HG03280 (cell line): ENCODE measurements around the gene PTPN14.

Source experiments
- ATAC-seq: cut with Tn5 transposase; IDR thresholded peaks from one replicate; pipeline ENCODE4 v1.9.1; 2021; ENCODE audit warnings: mild to moderate bottlenecking, moderate library complexity; ENCODE audit not compliant: unreplicated experiment

PTPN14 gene

DNA sequence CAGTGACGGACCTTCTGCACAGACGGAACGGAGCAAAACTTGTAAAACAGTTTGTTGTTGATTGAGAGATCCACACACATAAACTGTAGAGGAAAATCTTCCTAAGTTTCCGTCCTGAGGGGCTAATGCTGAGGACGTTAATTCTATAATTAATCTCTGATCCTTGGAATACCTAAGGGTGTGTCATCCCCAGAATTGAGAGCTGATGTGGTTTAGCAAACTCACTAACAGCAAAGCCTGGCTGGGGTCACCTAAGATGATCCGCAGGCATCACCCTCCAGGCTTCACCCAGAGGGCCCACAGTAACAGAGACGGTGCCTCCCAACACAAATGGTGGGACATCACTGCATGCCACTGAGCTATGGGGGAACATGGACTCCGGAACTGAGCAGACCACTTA is 172.9 kb downstream of the PTPN14 start:
- no peak for ATAC-seq

GRCh38 chr1:214377886-214378285 is 173.5 kb downstream of the PTPN14 start:
- ATAC-seq, result no peak

GRCh38 chr1:214377485-214377884 is 173.9 kb downstream of the PTPN14 start:
- no peak for ATAC-seq

DNA sequence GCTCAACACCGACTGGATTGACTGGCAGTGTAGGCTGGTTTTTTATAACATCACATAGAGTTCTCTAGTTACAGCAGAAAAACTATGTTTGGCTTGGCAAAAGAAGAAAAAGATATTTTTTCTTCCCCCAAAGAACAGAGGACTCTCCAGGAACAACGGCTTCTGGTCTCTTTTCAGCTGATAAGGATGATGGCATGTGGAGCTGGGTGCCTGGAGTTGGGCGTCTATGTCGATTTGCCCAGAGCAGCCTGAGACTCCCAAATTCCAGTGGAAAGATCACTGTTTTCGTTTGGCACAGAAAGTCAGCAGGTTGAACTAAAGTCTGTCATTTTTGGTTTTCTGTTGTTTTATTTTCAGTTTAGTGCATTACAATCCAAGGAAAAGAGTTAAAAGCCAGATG is 179.3 kb downstream of the PTPN14 start:
- ATAC-seq, result no peak

- no peak for ATAC-seq
Measured at GRCh38 chr1:214370615-214371014, 180.8 kb downstream of the PTPN14 start.

DNA sequence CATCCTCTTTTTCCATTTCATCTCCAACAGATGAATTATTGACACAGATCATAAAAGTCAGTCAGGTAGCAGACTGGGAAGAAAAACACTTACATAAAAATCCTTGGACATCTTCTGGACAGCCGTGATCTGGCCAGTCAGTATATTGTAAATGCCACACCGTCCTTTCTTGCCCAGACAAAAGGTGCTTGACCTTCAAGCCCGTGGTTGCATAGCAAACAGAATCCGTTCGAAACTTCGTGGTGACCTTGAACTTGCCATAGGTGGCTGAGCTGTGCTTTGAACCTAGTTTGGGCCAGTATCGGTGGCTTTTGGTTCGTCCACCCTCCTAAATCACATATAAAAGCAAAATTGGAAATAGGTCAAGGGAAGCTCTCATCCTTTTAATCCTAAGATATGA is 182.0 kb downstream of the PTPN14 start:
- ATAC-seq, result no peak

DNA sequence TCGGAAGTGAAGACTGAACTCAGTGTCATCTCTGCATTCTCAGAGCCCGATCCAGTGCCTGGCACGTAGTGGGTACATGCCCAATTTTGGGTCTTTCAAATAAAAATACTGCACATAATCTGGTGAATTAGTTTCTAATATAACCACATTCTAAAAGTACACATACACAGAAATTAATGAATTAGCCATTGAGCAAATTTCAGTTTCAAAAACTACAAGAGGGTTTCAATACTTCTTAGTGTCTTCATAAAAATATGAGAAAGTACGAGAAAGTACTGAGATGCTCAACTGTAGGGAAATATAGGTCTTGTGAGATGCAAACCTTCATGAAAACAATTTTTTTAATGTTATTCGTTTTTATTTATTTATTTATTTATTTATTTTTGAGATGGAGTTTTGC is 183.6 kb downstream of the PTPN14 start:
- no peak for ATAC-seq

GRCh38 chr1:214364786-214365295 is 186.6 kb downstream of the PTPN14 start:
- ATAC-seq, result no peak

DNA sequence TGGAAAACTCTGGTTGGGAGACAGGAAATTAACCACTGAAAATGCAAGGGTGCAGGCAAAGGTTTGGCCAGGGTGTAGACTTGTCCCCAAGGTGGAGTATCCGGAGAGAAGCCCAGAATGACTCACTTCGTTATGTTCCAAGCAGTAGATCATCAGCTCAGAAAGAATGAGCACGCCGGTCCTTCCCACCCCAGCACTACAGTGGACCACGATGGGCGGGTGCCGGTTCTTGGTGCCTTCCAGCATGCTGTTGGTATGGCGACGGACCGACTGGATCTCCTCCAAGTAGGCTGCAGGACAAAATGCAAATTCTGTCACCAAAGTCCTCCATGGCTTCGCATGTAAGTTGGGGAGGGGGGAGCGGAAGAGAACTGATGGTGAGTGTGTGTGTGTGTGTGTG is 187.0 kb downstream of the PTPN14 start:
- ATAC-seq, result no peak

DNA sequence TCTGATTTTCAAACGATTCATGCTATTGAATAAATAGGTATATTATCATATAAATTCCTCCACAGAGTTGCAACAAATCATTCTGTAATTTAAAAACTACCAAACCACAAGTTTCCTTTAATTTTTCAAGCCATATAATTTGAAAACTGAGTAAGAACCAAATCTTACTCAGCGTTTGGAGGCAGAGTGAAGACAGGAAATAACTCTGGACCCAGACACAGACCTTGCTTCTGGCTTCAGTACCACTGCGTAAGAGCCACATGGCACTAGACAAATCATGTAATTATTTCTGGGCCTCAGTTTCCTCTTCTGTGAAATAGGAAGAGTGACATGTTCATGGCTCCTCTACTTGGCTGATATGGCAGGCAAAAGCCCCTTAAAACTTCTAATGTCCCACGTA is 188.0 kb downstream of the PTPN14 start:
- no peak for ATAC-seq

GRCh38 chr1:214362188-214362882 is 189.1 kb downstream of the PTPN14 start:
- ATAC-seq, result no peak

GRCh38 chr1:214361636-214362035 is 189.8 kb downstream of the PTPN14 start:
- ATAC-seq, result no peak

GRCh38 chr1:214360525-214361164 is 190.8 kb downstream of the PTPN14 start:
- no peak for ATAC-seq

- no peak for ATAC-seq
Measured at GRCh38 chr1:214360116-214360515, 191.3 kb downstream of the PTPN14 start.

GRCh38 chr1:214354440-214355148 is 196.8 kb downstream of the PTPN14 start:
- ATAC-seq, result no peak

GRCh38 chr1:214352838-214353237 is 198.6 kb downstream of the PTPN14 start:
- no peak for ATAC-seq

DNA sequence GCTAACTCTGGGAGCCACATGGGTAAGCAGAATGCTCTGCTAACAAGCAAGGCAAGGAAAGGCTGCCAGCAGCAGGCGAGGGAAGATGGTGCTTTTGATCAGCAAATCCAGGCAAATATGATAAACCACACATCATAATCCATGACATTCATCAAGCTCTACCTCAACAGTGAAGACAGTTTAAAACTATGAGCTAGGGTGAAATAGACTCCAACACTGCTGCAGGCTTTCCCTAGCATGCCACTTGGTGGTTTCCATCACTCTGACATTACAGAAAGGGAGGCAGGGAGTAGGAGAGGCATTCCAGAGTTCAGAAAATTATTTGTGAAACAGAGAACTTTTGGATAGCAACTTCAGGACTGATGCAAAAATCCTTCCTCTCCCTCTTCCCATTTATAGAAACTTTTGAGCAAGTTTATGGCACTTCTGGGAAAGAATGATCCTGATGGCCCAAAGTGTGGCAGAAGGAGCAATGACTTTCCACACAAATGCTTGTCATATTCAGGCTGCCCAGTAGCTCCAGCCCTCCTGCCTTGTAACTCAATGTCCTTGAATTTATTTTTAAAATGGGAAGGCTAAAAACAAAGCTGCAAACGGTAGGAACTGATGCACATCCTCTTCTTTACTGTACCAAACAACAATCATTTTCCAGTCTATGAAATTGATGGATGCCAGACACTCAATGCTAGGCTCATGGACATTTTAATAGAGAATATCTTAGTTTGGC is 199.7 kb downstream of the PTPN14 start:
- ATAC-seq, result no peak

GRCh38 chr1:214349781-214350180 is 201.6 kb downstream of the PTPN14 start:
- ATAC-seq, result no peak

DNA sequence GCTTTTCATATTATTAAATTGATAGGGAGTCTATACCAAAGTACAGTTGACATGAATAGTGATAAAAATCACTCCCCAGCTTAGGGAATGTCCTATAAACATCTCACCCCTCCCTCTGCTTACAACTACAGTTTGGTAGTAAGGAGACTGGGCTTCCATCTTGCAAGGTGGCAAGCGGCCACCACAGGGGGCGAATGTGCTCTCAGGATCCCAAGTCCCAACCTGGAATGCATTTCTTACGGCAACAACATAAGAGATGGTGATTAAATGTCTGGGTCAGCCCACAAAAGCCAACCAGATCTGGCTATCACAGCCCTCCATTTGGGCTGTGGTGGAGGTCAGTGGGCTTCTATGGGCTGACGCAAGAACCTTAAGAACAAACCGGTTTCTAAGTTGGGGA is 202.4 kb downstream of the PTPN14 start:
- ATAC-seq, result no peak

DNA sequence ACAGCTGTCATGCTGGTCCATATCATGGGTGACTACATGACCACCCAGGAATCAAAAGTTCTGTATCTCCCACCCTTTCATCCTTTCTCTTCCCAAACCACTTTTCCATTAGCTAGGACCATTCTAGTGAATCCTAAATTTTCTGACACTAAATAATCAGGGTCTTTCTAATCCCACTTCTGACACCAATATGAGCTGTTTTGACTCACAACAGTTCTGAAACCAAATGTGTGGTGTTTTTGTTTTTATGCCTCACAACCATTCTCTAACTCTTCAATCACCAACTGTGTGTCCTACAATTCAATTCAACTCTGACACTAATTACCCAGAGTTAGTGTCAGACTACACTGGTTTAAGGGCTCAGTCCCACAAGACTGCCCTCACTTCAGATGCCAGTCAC is 206.5 kb downstream of the PTPN14 start:
- no peak for ATAC-seq

DNA sequence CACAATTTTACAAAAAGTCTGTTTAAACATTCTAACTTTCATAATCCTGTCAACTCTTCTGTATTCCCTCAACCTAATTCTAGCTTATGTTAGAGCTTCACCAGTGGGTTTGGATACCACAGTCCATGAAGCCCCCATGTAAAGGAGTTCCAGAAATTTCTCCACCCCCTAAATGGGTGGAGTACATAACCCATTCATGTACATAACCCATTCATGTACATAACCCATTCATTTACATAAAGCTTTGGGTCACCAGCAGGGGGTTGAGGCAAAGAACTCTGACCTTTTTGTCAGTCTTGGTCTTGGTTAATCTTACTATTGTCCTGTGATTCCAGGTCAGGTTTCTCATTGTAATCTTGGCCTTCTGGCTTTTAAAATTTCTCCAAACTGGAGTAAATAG is 208.9 kb downstream of the PTPN14 start:
- no peak for ATAC-seq
